Ascending aorta (tissue), 2 donors: Measurements from ENCODE around the gene RNF133. TPM values are rescaled to one million over a fixed set of nuclear protein-coding genes. Genes with fewer than 3 reads are reported as not detected.

Source experiments
- DNase-seq, 2 donors: peaks; one replicate each; pipeline ENCODE4 v3.0.0-alpha.2; 2019; ENCODE audit warnings: low spot score in 2 of 2
- H3K27ac ChIP-seq, 2 donors: fragments of 200-600 bp; sonication (generic); one replicate each; pipeline ENCODE4 v1.5.1; 2016 to 2017; ENCODE audit warnings: mild to moderate bottlenecking in 1 of 2
- H3K27me3 ChIP-seq: fragments of 200-600 bp; sonication (generic); one replicate; pipeline ENCODE4 v1.5.1; 2017
- H3K36me3 ChIP-seq, 2 donors: fragments of 200-600 bp; sonication (generic); one replicate each; pipeline ENCODE4 v1.5.1; 2016
- H3K4me1 ChIP-seq, 2 donors: fragments of 200-600 bp; sonication (generic); one replicate each; pipeline ENCODE4 v1.5.1; 2016 to 2017; ENCODE audit warnings: mild to moderate bottlenecking in 1 of 2
- H3K4me3 ChIP-seq, 2 donors: fragments of 200-600 bp; sonication (generic); one replicate each; pipeline ENCODE4 v1.5.1; 2016 to 2017; ENCODE audit warnings: mild to moderate bottlenecking in 1 of 2
- H3K9me3 ChIP-seq, 2 donors: fragments of 200-600 bp; sonication (generic); one replicate each; pipeline ENCODE4 v1.5.1; 2016
- CTCF ChIP-seq, 3 experiments: fragments of 200-600 bp in 2 of 3; fragments of 450-650 bp in 1 of 3; sonication (generic) in 2 of 3; IDR thresholded peaks; one replicate each; pipeline ENCODE4 v1.5.1; 2016 to 2019; ENCODE audit warnings: antibody characterized with exemption in 3 of 3, mild to moderate bottlenecking in 1 of 3, moderate library complexity in 1 of 3
- intact Hi-C: fragments of 100-400 bp; cut with DNase I; formaldehyde crosslinking; loops from one replicate; pipeline ENCODE4 v1.15.1; 2023
- total RNA-seq: library from RNA; depleted of rRNA; stranded (reverse); fragments of >200 nt; gene quantifications from one replicate; pipeline ENCODE4 v1.1.0, GENCODE V29; 2016

The RNF133 gene
- total RNA-seq, 1 donor from 2014 or later, result not detected

GRCh38 chr7:122727759-122728158 is 28.8 kb upstream of the RNF133 start:
- no peaks in the 10 kb centered on the region for H3K27me3 ChIP-seq
- intact Hi-C loops, result no loop called here
- no peak overlapping the region for H3K27ac ChIP-seq

GRCh38 chr7:122727354-122727753 is 28.4 kb upstream of the RNF133 start:
- Histone ChIP-seq H3K9me3 (peaks cover 0 to 3% of the 10 kb centered on the region in 2 donors), H3K27ac (no peak overlapping the region), H3K27me3 (no peaks in the 10 kb centered on the region), H3K4me3 (no peak overlapping the region), H3K4me1 (no peaks in the 10 kb centered on the region), H3K36me3 (no peaks in the 10 kb centered on the region)
- TF ChIP-seq CTCF (IDR thresholded peaks at IDR 0.05), result no peak
- DNase-seq, result no peak
- intact Hi-C loops, result no loop called here

More at GRCh38 chr7:122727759-122728158, 28.8 kb upstream of the RNF133 start:
- no peak for DNase-seq
- Histone ChIP-seq H3K36me3 (no peaks in the 10 kb centered on the region), H3K4me3 (no peak overlapping the region), H3K9me3 (peaks cover 0 to 3% of the 10 kb centered on the region in 2 donors), H3K4me1 (no peaks in the 10 kb centered on the region)
- no peak for TF ChIP-seq CTCF (IDR thresholded peaks at IDR 0.05)

GRCh38 chr7:122726881-122727280 is 28.0 kb upstream of the RNF133 start:
- intact Hi-C loops, result no loop called here
- Histone ChIP-seq H3K9me3 (peaks cover 0 to 3% of the 10 kb centered on the region in 2 donors), H3K27ac (no peak overlapping the region), H3K27me3 (no peaks in the 10 kb centered on the region), H3K4me3 (no peak overlapping the region), H3K4me1 (no peaks in the 10 kb centered on the region), H3K36me3 (no peaks in the 10 kb centered on the region)
- TF ChIP-seq CTCF (IDR thresholded peaks at IDR 0.05), result no peak
- DNase-seq, result no peak

- no peak overlapping the region for H3K4me3 ChIP-seq
- TF ChIP-seq CTCF (IDR thresholded peaks at IDR 0.05), result no peak
- no peak overlapping the region for H3K27ac ChIP-seq
- no peaks in the 10 kb centered on the region for H3K27me3 ChIP-seq
- no peak for DNase-seq
- no peaks in the 10 kb centered on the region for H3K36me3 ChIP-seq
- intact Hi-C loops, result no loop called here
- H3K4me1 ChIP-seq, result no peaks in the 10 kb centered on the region
- peaks cover 0 to 3% of the 10 kb centered on the region in 2 donors for H3K9me3 ChIP-seq
Measured at GRCh38 chr7:122724366-122724765, 25.4 kb upstream of the RNF133 start.

GRCh38 chr7:122719010-122719578 is 20.2 kb upstream of the RNF133 start:
- intact Hi-C loops, result no loop called here
- DNase-seq, result no peak
- no peaks in the 10 kb centered on the region for H3K27me3 ChIP-seq
- peaks cover 0 to 3% of the 10 kb centered on the region in 2 donors for H3K9me3 ChIP-seq
- H3K4me3 ChIP-seq, result no peak overlapping the region
- no peak overlapping the region for H3K27ac ChIP-seq
- TF ChIP-seq CTCF (IDR thresholded peaks at IDR 0.05), result no peak
- H3K36me3 ChIP-seq, result no peaks in the 10 kb centered on the region
- no peaks in the 10 kb centered on the region for H3K4me1 ChIP-seq
